ENCODE measurements around the gene SPEF2. TPM values are rescaled to one million over a fixed set of nuclear protein-coding genes. Genes with fewer than 3 reads are reported as not detected.

Gene SPEF2
- total RNA-seq, 1 donor from 2014 or later = 4.6 TPM

GRCh38 chr5:35777358-35778087 is 159.9 kb downstream of the SPEF2 start:
- H3K27ac Mint-ChIP-seq = peak overlapping the region; percentile 30
- H3K27me3 Mint-ChIP-seq (ENCODE audit: insufficient read depth) = no peaks in the 10 kb centered on the region
- no peaks in the 10 kb centered on the region for H3K9me3 Mint-ChIP-seq
- peak; percentile 53 for DNase-seq (ENCODE audit: low spot score)
- peaks cover 70% of the 10 kb centered on the region for H3K4me1 Mint-ChIP-seq (ENCODE audit: low read depth)
- no peak overlapping the region for H3K4me3 Mint-ChIP-seq
- peaks cover 5% of the 10 kb centered on the region for H3K36me3 Mint-ChIP-seq (ENCODE audit: low read depth)
- intact Hi-C loops (cut with micrococcal nuclease) = loop anchor here (1.0 to 10.0 kb wide), 7 partner anchors 8 to 693 kb away; no protein-coding TSS in a partner anchor

- H3K9me3 Mint-ChIP-seq = no peaks in the 10 kb centered on the region
- H3K4me3 Mint-ChIP-seq = no peak overlapping the region
- no peaks in the 10 kb centered on the region for H3K27me3 Mint-ChIP-seq (ENCODE audit: insufficient read depth)
- H3K4me1 Mint-ChIP-seq (ENCODE audit: low read depth) = peaks cover 74% of the 10 kb centered on the region
- DNase-seq (ENCODE audit: low spot score) = no peak
- peaks cover 5% of the 10 kb centered on the region for H3K36me3 Mint-ChIP-seq (ENCODE audit: low read depth)
- intact Hi-C loops (cut with micrococcal nuclease) = loop anchor here (10.0 kb wide), 1 partner anchor 694 kb away; no protein-coding TSS in a partner anchor
- no peak overlapping the region for H3K27ac Mint-ChIP-seq
Observed at GRCh38 chr5:35778259-35778769, 160.7 kb downstream of the SPEF2 start.

- Mint-ChIP-seq H3K27me3 (ENCODE audit: insufficient read depth) (no peaks in the 10 kb centered on the region), H3K4me1 (ENCODE audit: low read depth) (peaks cover 75% of the 10 kb centered on the region), H3K4me3 (peak overlapping the region; percentile 37), H3K27ac (peak overlapping the region; percentile 19), H3K36me3 (ENCODE audit: low read depth) (peaks cover 3% of the 10 kb centered on the region), H3K9me3 (no peaks in the 10 kb centered on the region)
- intact Hi-C loops (cut with micrococcal nuclease) = loop anchor here (2.0 kb wide), 1 partner anchor 17 kb away; no protein-coding TSS in a partner anchor
- no peak for DNase-seq (ENCODE audit: low spot score)
Observed at GRCh38 chr5:35780236-35780635, 162.6 kb downstream of the SPEF2 start.

- Mint-ChIP-seq H3K4me1 (ENCODE audit: low read depth) (peaks cover 83% of the 10 kb centered on the region), H3K27ac (peak overlapping the region; percentile 72), H3K27me3 (ENCODE audit: insufficient read depth) (no peaks in the 10 kb centered on the region), H3K4me3 (peak overlapping the region; percentile 67), H3K36me3 (ENCODE audit: low read depth) (peaks cover 3% of the 10 kb centered on the region), H3K9me3 (no peaks in the 10 kb centered on the region)
- DNase-seq (ENCODE audit: low spot score) = no peak
- intact Hi-C loops (cut with micrococcal nuclease) = loop anchor here (2.0 kb wide), 1 partner anchor 16 kb away; no protein-coding TSS in a partner anchor
Observed at GRCh38 chr5:35781181-35781790, 163.6 kb downstream of the SPEF2 start.

GRCh38 chr5:35783551-35783950 is 165.9 kb downstream of the SPEF2 start:
- H3K4me3 Mint-ChIP-seq = no peak overlapping the region

GRCh38 chr5:35785601-35786085 is 168.0 kb downstream of the SPEF2 start:
- peak overlapping the region; percentile 24 for H3K4me3 Mint-ChIP-seq
- H3K36me3 Mint-ChIP-seq (ENCODE audit: low read depth) = peaks cover 7% of the 10 kb centered on the region
- DNase-seq (ENCODE audit: low spot score) = peak; percentile 30
- H3K27ac Mint-ChIP-seq = peak overlapping the region; percentile 86
- no peaks in the 10 kb centered on the region for H3K9me3 Mint-ChIP-seq
- H3K4me1 Mint-ChIP-seq (ENCODE audit: low read depth) = peaks cover 90% of the 10 kb centered on the region
- intact Hi-C loops (cut with micrococcal nuclease) = loop anchor here (1.0 to 2.0 kb wide), 9 partner anchors 8 to 169 kb away; partner anchors contain the start of gene SPEF2
- H3K27me3 Mint-ChIP-seq (ENCODE audit: insufficient read depth) = no peaks in the 10 kb centered on the region

More at GRCh38 chr5:35783551-35783950, 165.9 kb downstream of the SPEF2 start:
- peaks cover 87% of the 10 kb centered on the region for H3K4me1 Mint-ChIP-seq (ENCODE audit: low read depth)
- intact Hi-C loops (cut with micrococcal nuclease) = no loop called here
- no peak for DNase-seq (ENCODE audit: low spot score)
- no peaks in the 10 kb centered on the region for H3K9me3 Mint-ChIP-seq
- peaks cover 7% of the 10 kb centered on the region for H3K36me3 Mint-ChIP-seq (ENCODE audit: low read depth)
- no peaks in the 10 kb centered on the region for H3K27me3 Mint-ChIP-seq (ENCODE audit: insufficient read depth)
- H3K27ac Mint-ChIP-seq = no peak overlapping the region

- H3K27me3 Mint-ChIP-seq (ENCODE audit: insufficient read depth) = no peaks in the 10 kb centered on the region
- peaks cover 90% of the 10 kb centered on the region for H3K4me1 Mint-ChIP-seq (ENCODE audit: low read depth)
- intact Hi-C loops (cut with micrococcal nuclease) = no loop called here
- H3K4me3 Mint-ChIP-seq = peak overlapping the region; percentile 3
- no peak overlapping the region for H3K27ac Mint-ChIP-seq
- H3K36me3 Mint-ChIP-seq (ENCODE audit: low read depth) = peaks cover 5% of the 10 kb centered on the region
- DNase-seq (ENCODE audit: low spot score) = no peak
- no peaks in the 10 kb centered on the region for H3K9me3 Mint-ChIP-seq
Observed at GRCh38 chr5:35788724-35789123, 171.1 kb downstream of the SPEF2 start.

GRCh38 chr5:35789732-35790456 is 172.2 kb downstream of the SPEF2 start:
- H3K27ac Mint-ChIP-seq = peak overlapping the region; percentile 68
- H3K36me3 Mint-ChIP-seq (ENCODE audit: low read depth) = peaks cover 5% of the 10 kb centered on the region
- no peak for DNase-seq (ENCODE audit: low spot score)
- H3K9me3 Mint-ChIP-seq = no peaks in the 10 kb centered on the region
- intact Hi-C loops (cut with micrococcal nuclease) = loop anchor here (5.0 to 10.0 kb wide), 2 partner anchors 865 to 1932 kb away; partner anchors contain the start of gene DNAJC21
- H3K4me1 Mint-ChIP-seq (ENCODE audit: low read depth) = peaks cover 92% of the 10 kb centered on the region
- no peaks in the 10 kb centered on the region for H3K27me3 Mint-ChIP-seq (ENCODE audit: insufficient read depth)
- no peak overlapping the region for H3K4me3 Mint-ChIP-seq

GRCh38 chr5:35790457-35790822 is 172.8 kb downstream of the SPEF2 start:
- Mint-ChIP-seq H3K27ac (peak overlapping the region; percentile 68), H3K27me3 (ENCODE audit: insufficient read depth) (no peaks in the 10 kb centered on the region), H3K4me1 (ENCODE audit: low read depth) (peaks cover 93% of the 10 kb centered on the region), H3K9me3 (no peaks in the 10 kb centered on the region), H3K4me3 (no peak overlapping the region), H3K36me3 (ENCODE audit: low read depth) (peaks cover 5% of the 10 kb centered on the region)
- intact Hi-C loops (cut with micrococcal nuclease) = loop anchor here (5.0 to 10.0 kb wide), 2 partner anchors 866 to 1932 kb away; partner anchors contain the start of gene DNAJC21
- DNase-seq (ENCODE audit: low spot score) = no peak

- no peaks in the 10 kb centered on the region for H3K9me3 Mint-ChIP-seq
- H3K27me3 Mint-ChIP-seq (ENCODE audit: insufficient read depth) = no peaks in the 10 kb centered on the region
- H3K4me3 Mint-ChIP-seq = no peak overlapping the region
- peaks cover 82% of the 10 kb centered on the region for H3K4me1 Mint-ChIP-seq (ENCODE audit: low read depth)
- intact Hi-C loops (cut with micrococcal nuclease) = loop anchor here (1.0 to 10.0 kb wide), 6 partner anchors 9 to 1928 kb away; partner anchors contain the start of gene DNAJC21
- H3K36me3 Mint-ChIP-seq (ENCODE audit: low read depth) = peaks cover 4% of the 10 kb centered on the region
- peak overlapping the region; percentile 87 for H3K27ac Mint-ChIP-seq
- DNase-seq (ENCODE audit: low spot score) = no peak
Observed at GRCh38 chr5:35794328-35794619, 176.6 kb downstream of the SPEF2 start.

- H3K4me3 Mint-ChIP-seq = peak overlapping the region; percentile 9
- peak overlapping the region; percentile 87 for H3K27ac Mint-ChIP-seq
- H3K27me3 Mint-ChIP-seq (ENCODE audit: insufficient read depth) = no peaks in the 10 kb centered on the region
- H3K9me3 Mint-ChIP-seq = no peaks in the 10 kb centered on the region
- no peak for DNase-seq (ENCODE audit: low spot score)
- intact Hi-C loops (cut with micrococcal nuclease) = loop anchor here (1.0 to 10.0 kb wide), 6 partner anchors 10 to 1927 kb away; partner anchors contain the start of gene DNAJC21
- peaks cover 8% of the 10 kb centered on the region for H3K36me3 Mint-ChIP-seq (ENCODE audit: low read depth)
- peaks cover 80% of the 10 kb centered on the region for H3K4me1 Mint-ChIP-seq (ENCODE audit: low read depth)
Observed at GRCh38 chr5:35794684-35795375, 177.2 kb downstream of the SPEF2 start.

GRCh38 chr5:35799181-35799580 is 181.5 kb downstream of the SPEF2 start:
- Mint-ChIP-seq H3K4me3 (no peak overlapping the region), H3K36me3 (ENCODE audit: low read depth) (peaks cover 8% of the 10 kb centered on the region), H3K27me3 (ENCODE audit: insufficient read depth) (no peaks in the 10 kb centered on the region), H3K27ac (no peak overlapping the region), H3K9me3 (no peaks in the 10 kb centered on the region), H3K4me1 (ENCODE audit: low read depth) (peaks cover 70% of the 10 kb centered on the region)
- no peak for DNase-seq (ENCODE audit: low spot score)
- intact Hi-C loops (cut with micrococcal nuclease) = loop anchor here (10.0 kb wide), 1 partner anchor 874 kb away; the partner anchor contains the start of gene DNAJC21

Measured in activated T-helper 1 cell treated with anti-CD3 and anti-CD28 coated beads, Interleukin-12 subunit alpha, Interleukin-12 subunit beta, Interleukin-2, Interleukin-4 antibody, amounts not matched to agents 30 ng/mL and 10 ng/mL and 1 ng/mL, durations not matched to agents 14 hours and 24 hours and 36 hours (primary cell).